H9 (cell line): ENCODE results near the gene SENP8. TPM values are rescaled to one million over a fixed set of nuclear protein-coding genes. Genes with fewer than 3 reads are reported as not detected.

Experiments
- DNase-seq: peaks from one replicate; pipeline ENCODE4 v3.0.0-alpha.2; 2017
- H2AFZ ChIP-seq: one replicate; pipeline ENCODE4 v1.6.1; 2013; ENCODE audit warnings: mild to moderate bottlenecking, low read length, control low read depth, moderate library complexity
- H2AK5ac ChIP-seq: 2 replicates; pipeline ENCODE4 v1.6.1; 2013; ENCODE audit warnings: low read length, control low read depth, mixed read lengths; ENCODE audit not compliant: insufficient read length
- H2BK120ac ChIP-seq: one replicate; pipeline ENCODE4 v1.6.1; 2013; ENCODE audit warnings: low read depth, mild to moderate bottlenecking, low read length, control low read depth, inconsistent platforms; ENCODE audit not compliant: poor library complexity, severe bottlenecking
- H2BK12ac ChIP-seq: 2 replicates; pipeline ENCODE4 v1.6.1; 2013; ENCODE audit warnings: low read length, control low read depth, mixed read lengths, low read depth; ENCODE audit not compliant: insufficient read length
- H2BK15ac ChIP-seq: 2 replicates; pipeline ENCODE4 v1.6.1; 2013; ENCODE audit warnings: low read depth, low read length, control low read depth
- H2BK20ac ChIP-seq: one replicate; pipeline ENCODE4 v1.6.1; 2013; ENCODE audit warnings: low read depth, mild to moderate bottlenecking, low read length, control low read depth, inconsistent platforms; ENCODE audit not compliant: poor library complexity, severe bottlenecking
- H2BK5ac ChIP-seq: 2 replicates; pipeline ENCODE4 v1.6.1; 2013; ENCODE audit warnings: low read length, control low read depth, mixed read lengths; ENCODE audit not compliant: insufficient read length
- H3K14ac ChIP-seq: 2 replicates; pipeline ENCODE4 v1.6.1; 2013; ENCODE audit warnings: low read length, control low read depth; ENCODE audit not compliant: insufficient read depth
- H3K18ac ChIP-seq: 2 replicates; pipeline ENCODE4 v1.6.1; 2013; ENCODE audit warnings: low read depth, mild to moderate bottlenecking, mixed read lengths, low read length, control low read depth; ENCODE audit not compliant: insufficient read length
- H3K23ac ChIP-seq: 2 replicates; pipeline ENCODE4 v1.6.1; 2013; ENCODE audit warnings: low read length, control low read depth, mixed read lengths, low read depth; ENCODE audit not compliant: insufficient read length
- H3K23me2 ChIP-seq: 2 replicates; pipeline ENCODE4 v1.6.1; 2013; ENCODE audit warnings: low read depth, mild to moderate bottlenecking, mixed read lengths, low read length, control low read depth; ENCODE audit not compliant: insufficient read length, poor library complexity, severe bottlenecking
- H3K27ac ChIP-seq: 2 replicates; pipeline ENCODE4 v1.5.1; 2013; ENCODE audit warnings: low read length, control low read depth, mixed read lengths, low read depth; ENCODE audit not compliant: insufficient read length
- H3K27me3 ChIP-seq: 2 replicates; pipeline ENCODE4 v1.6.1; 2013; ENCODE audit warnings: low read length, control low read depth, inconsistent platforms; ENCODE audit not compliant: insufficient read depth
- H3K4ac ChIP-seq: 2 replicates; pipeline ENCODE4 v1.6.1; 2013; ENCODE audit warnings: low read depth, mild to moderate bottlenecking, control low read depth, inconsistent platforms, low read length, moderate library complexity
- H3K4me1 ChIP-seq: 2 replicates; pipeline ENCODE4 v1.6.1; 2013; ENCODE audit warnings: low read length, control low read depth, inconsistent platforms; ENCODE audit not compliant: insufficient read depth
- H3K4me2 ChIP-seq: 2 replicates; pipeline ENCODE4 v1.6.1; 2013; ENCODE audit warnings: low read length, control low read depth, mixed read lengths; ENCODE audit not compliant: insufficient read length, insufficient read depth
- H3K56ac ChIP-seq: 2 replicates; pipeline ENCODE4 v1.6.1; 2013; ENCODE audit warnings: low read depth, mild to moderate bottlenecking, mixed read lengths, low read length, control low read depth; ENCODE audit not compliant: insufficient read length
- H3K79me1 ChIP-seq: 2 replicates; pipeline ENCODE4 v1.6.1; 2013; ENCODE audit warnings: low read depth, mild to moderate bottlenecking, moderate library complexity, low read length, control low read depth, inconsistent platforms; ENCODE audit not compliant: insufficient read depth, poor library complexity, severe bottlenecking
- H3K79me2 ChIP-seq: 2 replicates; pipeline ENCODE4 v1.6.1; 2013; ENCODE audit warnings: low read length, control low read depth, inconsistent platforms; ENCODE audit not compliant: insufficient read depth
- H3K9ac ChIP-seq: 2 replicates; pipeline ENCODE4 v1.6.1; 2013; ENCODE audit warnings: low read length, control low read depth, mixed read lengths; ENCODE audit not compliant: insufficient read length; ENCODE audit errors: extremely low read depth
- H3K9me3 ChIP-seq: one replicate; pipeline ENCODE4 v1.6.1; 2013; ENCODE audit warnings: low read depth, low read length, inconsistent platforms; ENCODE audit not compliant: control insufficient read depth
- H3T11ph ChIP-seq: one replicate; pipeline ENCODE4 v1.6.1; 2013; ENCODE audit warnings: mild to moderate bottlenecking, low read length, control low read depth, inconsistent platforms
- H4K20me1 ChIP-seq: one replicate; pipeline ENCODE4 v1.6.1; 2013; ENCODE audit not compliant: control insufficient read depth, insufficient read length, insufficient read depth
- H4K5ac ChIP-seq: 2 replicates; pipeline ENCODE4 v1.6.1; 2013; ENCODE audit warnings: low read depth, mild to moderate bottlenecking, mixed read lengths, low read length, control low read depth; ENCODE audit not compliant: insufficient read length
- H4K8ac ChIP-seq: replicated peaks from 2 replicates; pipeline ENCODE4 v1.6.1; 2013; ENCODE audit warnings: low read length, control low read depth, mixed read lengths, low read depth; ENCODE audit not compliant: insufficient read length
- H4K91ac ChIP-seq: 2 replicates; pipeline ENCODE4 v1.6.1; 2013; ENCODE audit warnings: low read depth, mild to moderate bottlenecking, moderate library complexity, mixed read lengths, low read length, control low read depth; ENCODE audit not compliant: insufficient read length
- H3K27ac Mint-ChIP-seq, 3 experiments: 2 replicates in 2 of 3; 3 replicates in 1 of 3; pipeline ENCODE4 v1.8.0; 2020 to 2021; ENCODE audit warnings: mixed read lengths in 3 of 3, mild to moderate bottlenecking in 1 of 3, moderate library complexity in 1 of 3
- H3K27me3 Mint-ChIP-seq: 2 replicates; pipeline ENCODE4 v1.8.0; 2021; ENCODE audit warnings: low read depth, mild to moderate bottlenecking, moderate library complexity, mixed read lengths
- H3K36me3 Mint-ChIP-seq, 3 experiments: 2 replicates in 2 of 3; 3 replicates in 1 of 3; pipeline ENCODE4 v1.8.0; 2020 to 2021; ENCODE audit warnings: low read depth in 3 of 3, mixed read lengths in 3 of 3; ENCODE audit not compliant: insufficient read depth in 1 of 3
- H3K4me1 Mint-ChIP-seq, 2 experiments: 2 replicates each; pipeline ENCODE4 v1.8.0; 2020; ENCODE audit warnings: mixed read lengths in 2 of 2
- H3K4me3 Mint-ChIP-seq, 2 experiments: 2 replicates in 1 of 2; 3 replicates in 1 of 2; pipeline ENCODE4 v1.8.0; 2020 to 2021; ENCODE audit warnings: mild to moderate bottlenecking in 2 of 2, mixed read lengths in 2 of 2, moderate library complexity in 1 of 2
- H3K9me3 Mint-ChIP-seq, 2 experiments: 2 replicates in 1 of 2; 3 replicates in 1 of 2; pipeline ENCODE4 v1.8.0; 2020; ENCODE audit warnings: mild to moderate bottlenecking in 2 of 2, mixed read lengths in 2 of 2, moderate library complexity in 1 of 2
- CTCF ChIP-seq: fragments of 200-600 bp; sonication (generic); conservative IDR thresholded peaks from 3 replicates; pipeline ENCODE4 v1.8.0; 2021; ENCODE audit warnings: antibody characterized with exemption, mild to moderate bottlenecking
- WGBS: extraction: QIAGEN DNeasy Blood & Tissue Kit; methylation state at CpG from one replicate; pipeline ENCODE4 v1.1.7; 2013; ENCODE audit warnings: missing lambda C conversion rate, low lambda C conversion rate, mixed read lengths; ENCODE audit not compliant: insufficient read length; ENCODE audit errors: extremely low coverage; 5-methylcytosine and 5-hydroxymethylcytosine counted together
- total RNA-seq: library from RNA; stranded (reverse); gene quantifications from 2 replicates; pipeline ENCODE4 v1.2.1, GENCODE V29; 2021

The SENP8 gene
- total RNA-seq, 1 experiment from 2014 or later, result 4.8 TPM

- H3K36me3 Mint-ChIP-seq, result no peaks in the 10 kb centered on the region
- TF ChIP-seq CTCF, result no peak
Observed at GRCh38 chr15:72131922-72132321, 13.7 kb downstream of the SENP8 start.

More at GRCh38 chr15:72131922-72132321, 13.7 kb downstream of the SENP8 start:
- Histone ChIP-seq H4K8ac (no peak overlapping the region), H3K79me1 (no peaks in the 10 kb centered on the region), H3K9me3 (no peaks in the 10 kb centered on the region), H4K5ac (no peak overlapping the region), H3K23me2 (no peaks in the 10 kb centered on the region), H3T11ph (no peak overlapping the region), H3K4me1 (no peaks in the 10 kb centered on the region), H3K23ac (no peak overlapping the region), H3K56ac (no peak overlapping the region), H2BK15ac (no peak overlapping the region), H3K9ac (no peak overlapping the region), H3K79me2 (no peaks in the 10 kb centered on the region), H4K91ac (no peak overlapping the region), H3K27me3 (no peaks in the 10 kb centered on the region), H2BK120ac (no peak overlapping the region), H3K14ac (no peak overlapping the region), H2AK5ac (no peak overlapping the region), H2BK20ac (no peak overlapping the region), H3K4ac (no peak overlapping the region), H3K27ac (no peak overlapping the region), H2BK12ac (no peak overlapping the region), H2BK5ac (no peak overlapping the region), H3K18ac (no peak overlapping the region), H2AFZ (no peak overlapping the region), H3K4me2 (no peak overlapping the region), H4K20me1 (no peaks in the 10 kb centered on the region)
- Mint-ChIP-seq H3K4me3 (no peak overlapping the region), H3K27ac (no peak overlapping the region), H3K4me1 (no peaks in the 10 kb centered on the region), H3K27me3 (no peaks in the 10 kb centered on the region), H3K9me3 (no peaks in the 10 kb centered on the region)
- no CpG with 5 or more reads among the region's 3 CpGs for WGBS
- no peak for DNase-seq
